Loucy (cell line): Measurements from ENCODE around the gene KRABD2.

Experiments
- EZH2phosphoT487 ChIP-seq: fragments of 200-600 bp; IDR thresholded peaks from 2 replicates; pipeline ENCODE4 v1.6.1; 2018; ENCODE audit warnings: antibody characterized with exemption, mild to moderate bottlenecking, moderate library complexity, borderline replicate concordance
- TF ChIP-seq, protein P1 (sequence below): fragments of 200-600 bp; sonication (generic); conservative IDR thresholded peaks from 2 replicates; pipeline ENCODE4 v1.5.1; 2014; ENCODE audit warnings: mild to moderate bottlenecking, antibody characterized with exemption, low read length

DNA sequence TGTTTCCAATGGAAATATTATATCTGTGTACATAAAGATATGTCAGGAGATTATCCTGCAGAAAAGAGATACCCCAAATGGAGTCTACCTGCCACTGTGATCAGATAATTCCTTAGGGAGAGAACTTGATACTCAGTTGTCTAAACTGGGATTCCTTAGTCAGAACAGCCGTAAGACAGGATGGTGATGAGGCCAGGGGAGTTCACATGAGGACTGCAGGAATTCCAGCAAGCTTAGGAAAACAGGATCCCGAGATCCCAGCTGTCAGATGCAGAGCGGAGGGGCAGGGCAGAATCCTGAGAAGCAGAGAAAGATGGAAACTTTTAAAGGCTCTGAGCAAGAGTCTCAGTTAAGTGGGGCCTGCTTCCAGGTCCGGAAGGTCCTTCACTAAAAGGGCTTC lies 4.7 kb downstream of the KRABD2 start:
- TF ChIP-seq, protein P1, sequence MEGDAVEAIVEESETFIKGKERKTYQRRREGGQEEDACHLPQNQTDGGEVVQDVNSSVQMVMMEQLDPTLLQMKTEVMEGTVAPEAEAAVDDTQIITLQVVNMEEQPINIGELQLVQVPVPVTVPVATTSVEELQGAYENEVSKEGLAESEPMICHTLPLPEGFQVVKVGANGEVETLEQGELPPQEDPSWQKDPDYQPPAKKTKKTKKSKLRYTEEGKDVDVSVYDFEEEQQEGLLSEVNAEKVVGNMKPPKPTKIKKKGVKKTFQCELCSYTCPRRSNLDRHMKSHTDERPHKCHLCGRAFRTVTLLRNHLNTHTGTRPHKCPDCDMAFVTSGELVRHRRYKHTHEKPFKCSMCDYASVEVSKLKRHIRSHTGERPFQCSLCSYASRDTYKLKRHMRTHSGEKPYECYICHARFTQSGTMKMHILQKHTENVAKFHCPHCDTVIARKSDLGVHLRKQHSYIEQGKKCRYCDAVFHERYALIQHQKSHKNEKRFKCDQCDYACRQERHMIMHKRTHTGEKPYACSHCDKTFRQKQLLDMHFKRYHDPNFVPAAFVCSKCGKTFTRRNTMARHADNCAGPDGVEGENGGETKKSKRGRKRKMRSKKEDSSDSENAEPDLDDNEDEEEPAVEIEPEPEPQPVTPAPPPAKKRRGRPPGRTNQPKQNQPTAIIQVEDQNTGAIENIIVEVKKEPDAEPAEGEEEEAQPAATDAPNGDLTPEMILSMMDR: no peak
- no peak for TF ChIP-seq EZH2phosphoT487
